Psoas muscle (tissue), 8 donors: ENCODE data around the gene TCF7L1. TPM values are rescaled to one million over a fixed set of nuclear protein-coding genes. Genes with fewer than 3 reads are reported as not detected.

ENCODE experiments used
- ATAC-seq, 4 donors: fragments of 200-7000 bp; cut with Tn5 transposase; one replicate each; pipeline ENCODE4 v1.9.1; 2020; ENCODE audit warnings: moderate library complexity in 3 of 4, mild to moderate bottlenecking in 2 of 4
- DNase-seq, 2 donors: peaks; one replicate each; pipeline ENCODE4 v3.0.0-alpha.2; 2020
- H3K27ac ChIP-seq: fragments of 200-600 bp; one replicate; pipeline ENCODE4 v1.8.0; 2022
- H3K27me3 ChIP-seq, 3 donors: fragments of 200-600 bp in 1 of 3; one replicate each; pipeline versions ENCODE4 v1.6.1 to v1.8.0; 2013 to 2022; ENCODE audit warnings: low read length in 2 of 3, mild to moderate bottlenecking in 2 of 3, moderate library complexity in 1 of 3; ENCODE audit not compliant: insufficient read depth in 3 of 3
- H3K36me3 ChIP-seq, 2 donors: fragments of 200-600 bp in 1 of 2; one replicate each; pipeline versions ENCODE4 v1.6.1 to v1.8.0; 2013 to 2022; ENCODE audit warnings: low read depth in 1 of 2, mild to moderate bottlenecking in 1 of 2, moderate library complexity in 1 of 2; ENCODE audit not compliant: insufficient read depth in 1 of 2
- H3K4me1 ChIP-seq: fragments of 200-600 bp; one replicate; pipeline ENCODE4 v1.8.0; 2022
- H3K4me3 ChIP-seq: fragments of 200-600 bp; one replicate; pipeline ENCODE4 v1.8.0; 2022; ENCODE audit warnings: mild to moderate bottlenecking
- H3K9me3 ChIP-seq: fragments of 200-600 bp; one replicate; pipeline ENCODE4 v1.8.0; 2022
- WGBS, 3 donors: extraction: QIAGEN DNeasy Blood & Tissue Kit; methylation state at CpG; one replicate each; pipeline versions ENCODE4 v1.1.6 to v1.1.7; 2013; 5-methylcytosine and 5-hydroxymethylcytosine counted together
- intact Hi-C, 2 donors: fragments of 100-400 bp; cut with DNase I; formaldehyde crosslinking; loops; one replicate each; pipeline versions ENCODE4 v1.11.0 to v1.14.2; 2022
- polyA plus RNA-seq, 3 donors: library from polyadenylated mRNA; stranded (reverse); fragments of 200-250 nt; gene quantifications; one replicate each; pipeline ENCODE4 v1.2.3, GENCODE V29; 2013
- total RNA-seq, 4 donors: library from RNA; stranded (reverse); fragmentation: NEBNext Ultra II Directional in 2 of 4; extraction: Animal tissue kit (Norgen Biotek cat#: 25700) in 2 of 4; gene quantifications; one replicate each; pipeline versions ENCODE4 v1.2.1 to v1.2.4, GENCODE V29; 2021 to 2023
- TF ChIP-seq, protein P1 (sequence below): fragments of 200-600 bp; IDR thresholded peaks from one replicate; pipeline ENCODE4 v1.8.0; 2022; ENCODE audit warnings: antibody characterized with exemption
- donor health status: healthy with polysubstance abuse.
- donor health status: DM: no; HTN: no; CAD: no; lungs with moderate emphysema.
- donor health status: Bipolar disorder and iron deficiency.
- donor health status: healthy.
- donor health status: DM: yes; HTN: yes; CAD: no.
- donor health status: DM: no; HTN: no; CAD: no.
- donor health status: DM: no; HTN: no; CAD: no.
- donor health status: DM: yes; HTN: yes; CAD: no.

Gene TCF7L1
- total and polyA plus RNA-seq, 7 donors: 2.1 to 13.3 (median 6.1) TPM

DNA sequence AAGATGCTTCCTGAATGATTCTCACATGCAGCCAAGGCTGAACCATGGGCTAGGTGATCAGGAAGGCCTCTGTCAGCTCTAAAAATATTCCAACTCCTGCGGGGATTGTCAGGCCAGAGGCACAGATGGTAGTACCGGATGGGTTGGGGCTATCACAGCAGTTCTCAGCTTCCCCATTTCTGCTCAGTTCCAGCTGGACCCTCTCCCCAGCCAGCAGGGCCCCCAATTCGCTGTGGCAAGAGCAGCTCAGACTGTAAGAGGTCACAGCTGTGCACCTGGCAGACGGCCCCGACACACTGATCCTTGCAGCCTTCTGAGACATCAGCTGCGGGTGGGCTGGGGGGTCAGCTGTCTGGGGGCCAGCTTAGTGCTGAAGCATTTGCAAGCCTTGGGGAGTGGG is 43.6 kb upstream of the TCF7L1 start:
- Histone ChIP-seq H3K27me3 (peaks cover 0 to 5% (median 0%) of the 10 kb centered on the region in 3 donors), H3K4me3 (no peak overlapping the region), H3K27ac (no peak overlapping the region), H3K4me1 (no peaks in the 10 kb centered on the region), H3K36me3 (no peaks in the 10 kb centered on the region), H3K9me3 (no peaks in the 10 kb centered on the region)
- DNase-seq (no peak), ATAC-seq (no peak)
- intact Hi-C loops: no loop called here
- 6 to 14% (median 11%) methylated on average over 6 of the region's 6 CpGs for WGBS, 3 donors
- TF ChIP-seq, protein P1, sequence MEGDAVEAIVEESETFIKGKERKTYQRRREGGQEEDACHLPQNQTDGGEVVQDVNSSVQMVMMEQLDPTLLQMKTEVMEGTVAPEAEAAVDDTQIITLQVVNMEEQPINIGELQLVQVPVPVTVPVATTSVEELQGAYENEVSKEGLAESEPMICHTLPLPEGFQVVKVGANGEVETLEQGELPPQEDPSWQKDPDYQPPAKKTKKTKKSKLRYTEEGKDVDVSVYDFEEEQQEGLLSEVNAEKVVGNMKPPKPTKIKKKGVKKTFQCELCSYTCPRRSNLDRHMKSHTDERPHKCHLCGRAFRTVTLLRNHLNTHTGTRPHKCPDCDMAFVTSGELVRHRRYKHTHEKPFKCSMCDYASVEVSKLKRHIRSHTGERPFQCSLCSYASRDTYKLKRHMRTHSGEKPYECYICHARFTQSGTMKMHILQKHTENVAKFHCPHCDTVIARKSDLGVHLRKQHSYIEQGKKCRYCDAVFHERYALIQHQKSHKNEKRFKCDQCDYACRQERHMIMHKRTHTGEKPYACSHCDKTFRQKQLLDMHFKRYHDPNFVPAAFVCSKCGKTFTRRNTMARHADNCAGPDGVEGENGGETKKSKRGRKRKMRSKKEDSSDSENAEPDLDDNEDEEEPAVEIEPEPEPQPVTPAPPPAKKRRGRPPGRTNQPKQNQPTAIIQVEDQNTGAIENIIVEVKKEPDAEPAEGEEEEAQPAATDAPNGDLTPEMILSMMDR: no peak

GRCh38 chr2:85091838-85092237 is 41.4 kb upstream of the TCF7L1 start:
- Histone ChIP-seq H3K27ac (no peak overlapping the region), H3K4me1 (no peaks in the 10 kb centered on the region), H3K36me3 (no peaks in the 10 kb centered on the region), H3K4me3 (no peak overlapping the region), H3K27me3 (peaks cover 0 to 5% (median 0%) of the 10 kb centered on the region in 3 donors), H3K9me3 (no peaks in the 10 kb centered on the region)
- intact Hi-C loops: no loop called here
- 83 to 96% (median 90%) methylated on average over 2 of the region's 2 CpGs for WGBS, 3 donors
- DNase-seq (no peak), ATAC-seq (no peak)
- TF ChIP-seq, protein P1: no peak

DNA sequence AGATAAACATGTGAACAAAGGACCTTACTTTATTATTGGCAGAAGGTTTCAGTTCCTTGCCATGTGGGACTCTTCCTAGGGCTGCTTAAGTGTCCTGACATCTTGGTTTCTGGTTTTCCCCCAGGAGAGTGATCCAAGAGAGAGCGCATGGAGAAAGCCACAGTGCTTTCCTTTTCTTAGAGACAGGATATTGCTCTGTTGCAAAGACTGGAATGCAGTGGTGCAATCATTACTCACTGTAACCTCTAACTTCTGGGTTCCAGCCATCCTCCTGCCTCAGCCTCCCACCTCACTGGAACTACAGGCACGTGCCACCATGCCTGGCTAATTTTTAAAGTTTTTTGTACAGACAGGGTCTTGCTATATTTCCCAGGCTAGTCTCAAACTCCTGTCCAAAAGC is 38.1 kb upstream of the TCF7L1 start:
- H3K27ac ChIP-seq: no peak overlapping the region
- WGBS, 3 donors: 56 to 65% (median 61%) methylated on average over 2 of the region's 2 CpGs
- H3K4me1 ChIP-seq: no peaks in the 10 kb centered on the region
- ATAC-seq: no peak
- no peaks in the 10 kb centered on the region for H3K36me3 ChIP-seq
- H3K4me3 ChIP-seq: no peak overlapping the region
- DNase-seq: no peak
- no peaks in the 10 kb centered on the region for H3K27me3 ChIP-seq
- H3K9me3 ChIP-seq: no peaks in the 10 kb centered on the region
- intact Hi-C loops: no loop called here
- TF ChIP-seq, protein P1: no peak

DNA sequence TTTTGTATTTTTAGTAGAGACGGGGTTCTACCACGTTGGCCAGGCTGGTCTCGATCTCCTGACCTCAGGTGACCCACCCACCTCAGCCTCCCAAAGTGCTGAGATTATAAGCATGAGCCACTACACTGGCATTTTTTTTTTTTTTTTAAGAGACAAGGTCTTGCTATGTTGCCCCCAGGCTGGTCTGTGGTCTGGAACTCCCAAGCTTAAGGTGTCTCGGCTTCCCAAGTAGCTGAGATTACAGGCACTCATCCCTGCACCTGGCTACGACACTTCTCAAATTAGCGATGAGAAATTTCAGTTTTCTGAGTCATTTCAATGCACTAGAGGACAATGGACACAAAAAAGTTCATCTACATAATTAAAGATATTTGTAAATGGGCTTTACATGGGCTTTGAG is 36.6 kb upstream of the TCF7L1 start:
- intact Hi-C loops: no loop called here
- WGBS, 3 donors: 80 to 89% (median 86%) methylated on average over 6 of the region's 6 CpGs
- Histone ChIP-seq H3K27me3 (no peaks in the 10 kb centered on the region), H3K4me3 (no peak overlapping the region), H3K27ac (no peak overlapping the region), H3K36me3 (no peaks in the 10 kb centered on the region), H3K4me1 (no peaks in the 10 kb centered on the region), H3K9me3 (no peaks in the 10 kb centered on the region)
- no peak for DNase-seq
- TF ChIP-seq, protein P1: no peak
- ATAC-seq: no peak

DNA sequence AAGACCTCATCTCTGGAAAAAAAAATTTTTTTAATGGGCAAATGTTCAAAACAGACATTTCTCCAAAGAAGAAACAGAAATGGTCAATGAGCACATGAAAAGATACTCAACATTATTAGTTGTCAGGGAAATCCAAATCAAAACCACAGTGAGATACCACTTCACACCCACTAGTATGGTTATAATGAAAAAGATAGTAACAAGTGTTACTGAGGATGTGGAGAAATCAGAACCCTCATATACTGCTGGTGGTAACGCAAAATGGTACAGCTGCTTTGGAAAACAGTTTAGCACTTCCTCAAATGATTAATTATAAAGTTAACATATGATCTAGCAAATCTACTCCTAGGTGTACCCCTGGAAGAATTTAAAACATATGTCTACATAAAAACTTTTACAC is 29.0 kb upstream of the TCF7L1 start:
- intact Hi-C loops: no loop called here
- H3K27ac ChIP-seq: no peak overlapping the region
- 90 to 98% (median 94%) methylated on average over 1 of the region's 1 CpG for WGBS, 3 donors
- no peaks in the 10 kb centered on the region for H3K36me3 ChIP-seq
- H3K27me3 ChIP-seq: no peaks in the 10 kb centered on the region
- no peaks in the 10 kb centered on the region for H3K4me1 ChIP-seq
- no peak overlapping the region for H3K4me3 ChIP-seq
- TF ChIP-seq, protein P1: no peak
- DNase-seq: no peak
- no peaks in the 10 kb centered on the region for H3K9me3 ChIP-seq
- no peak for ATAC-seq
